OCI-LY7 (cell line): ENCODE measurements around the gene SPP2.

ENCODE experiments used
- CTCF ChIP-seq: fragments of 200-600 bp; sonication (generic); conservative IDR thresholded peaks from 2 replicates; pipeline ENCODE4 v1.5.1; 2014; ENCODE audit warnings: mild to moderate bottlenecking, antibody characterized with exemption, low read length, moderate library complexity, mixed read lengths
- EZH2phosphoT487 ChIP-seq: fragments of 200-600 bp; sonication (generic); IDR thresholded peaks from 2 replicates; pipeline ENCODE4 v1.6.1; 2018; ENCODE audit warnings: low read depth, borderline replicate concordance, mild to moderate bottlenecking, mixed run types, antibody characterized with exemption, low read length, moderate library complexity, mixed read lengths

DNA sequence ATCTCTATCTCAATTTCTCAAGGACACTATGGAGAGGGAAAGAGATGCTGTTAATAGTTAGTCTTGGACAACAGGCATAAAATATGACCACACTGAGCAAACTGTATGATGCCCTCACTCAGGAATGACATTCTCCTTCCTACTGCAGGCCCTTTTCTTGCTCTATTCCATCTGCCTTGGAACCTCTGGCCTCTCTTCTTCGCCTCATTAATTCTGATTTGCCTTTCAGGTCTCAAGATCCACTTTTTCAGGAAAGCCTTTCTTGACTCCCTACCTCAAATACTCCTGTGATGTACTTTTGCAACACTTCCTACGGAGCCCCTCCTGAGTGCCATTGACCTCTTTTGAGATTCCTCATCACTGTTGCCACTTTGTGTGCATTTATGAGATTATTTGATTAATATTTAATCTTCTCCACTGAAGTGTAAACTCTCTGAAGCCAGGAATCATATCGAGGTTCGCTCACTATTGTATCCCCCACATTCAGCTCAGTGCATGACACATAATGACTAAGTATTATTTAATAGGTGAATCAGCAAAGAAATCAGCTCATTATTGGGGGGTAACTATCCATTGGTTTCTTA lies 21.3 kb upstream of the SPP2 start:
- no peak for TF ChIP-seq CTCF
- TF ChIP-seq EZH2phosphoT487: no peak
